ENCODE data around the gene SHROOM4.

Gene SHROOM4

GRCh38 chrX:50813843-50814661, at the start of gene SHROOM4:
SHROOM4 (minus strand) TSS chrX:50814194; CDS start chrX:50814018, 176 bp downstream.
- no peak within 1 kb of the TSS for H3K4me3 Mint-ChIP-seq
- no peak within 1 kb of the TSS for H3K27ac Mint-ChIP-seq
- peaks cover 49% of the 10 kb centered on the region for H3K27me3 Mint-ChIP-seq
- no peaks in the 10 kb centered on the region for H3K4me1 Mint-ChIP-seq
- CTCF ChIA-PET: no interaction called here
- no peak for DNase-seq
- no peaks in the 10 kb centered on the region for H3K36me3 Mint-ChIP-seq
- no peaks in the 10 kb centered on the region for H3K9me3 Mint-ChIP-seq

GRCh38 chrX:50863471-50863870, 49.5 kb upstream of the SHROOM4 start:
- CTCF ChIA-PET: no interaction called here
- H3K27ac Mint-ChIP-seq: no peak overlapping the region
- no peak overlapping the region for H3K4me3 Mint-ChIP-seq
- H3K27me3 Mint-ChIP-seq: no peaks in the 10 kb centered on the region
- no peaks in the 10 kb centered on the region for H3K36me3 Mint-ChIP-seq
- H3K4me1 Mint-ChIP-seq: no peaks in the 10 kb centered on the region
- H3K9me3 Mint-ChIP-seq: no peaks in the 10 kb centered on the region
- no peak for DNase-seq

GRCh38 chrX:50860518-50860917, 46.5 kb upstream of the SHROOM4 start:
- CTCF ChIA-PET: no interaction called here
- no peaks in the 10 kb centered on the region for H3K4me1 Mint-ChIP-seq
- H3K9me3 Mint-ChIP-seq: no peaks in the 10 kb centered on the region
- no peak for DNase-seq
- H3K27ac Mint-ChIP-seq: no peak overlapping the region
- H3K36me3 Mint-ChIP-seq: no peaks in the 10 kb centered on the region
- H3K4me3 Mint-ChIP-seq: no peak overlapping the region
- no peaks in the 10 kb centered on the region for H3K27me3 Mint-ChIP-seq

GRCh38 chrX:50858548-50858947, 44.6 kb upstream of the SHROOM4 start:
- no peak for DNase-seq
- CTCF ChIA-PET: no interaction called here
- Mint-ChIP-seq H3K9me3 (no peaks in the 10 kb centered on the region), H3K36me3 (no peaks in the 10 kb centered on the region), H3K4me1 (no peaks in the 10 kb centered on the region), H3K4me3 (no peak overlapping the region), H3K27me3 (no peaks in the 10 kb centered on the region), H3K27ac (no peak overlapping the region)

GRCh38 chrX:50853399-50853798, 39.4 kb upstream of the SHROOM4 start:
- Mint-ChIP-seq H3K27ac (no peak overlapping the region), H3K36me3 (no peaks in the 10 kb centered on the region), H3K4me3 (no peak overlapping the region), H3K9me3 (no peaks in the 10 kb centered on the region), H3K27me3 (no peaks in the 10 kb centered on the region), H3K4me1 (no peaks in the 10 kb centered on the region)
- CTCF ChIA-PET: no interaction called here
- DNase-seq: no peak

GRCh38 chrX:50852524-50852923, 38.5 kb upstream of the SHROOM4 start:
- Mint-ChIP-seq H3K27ac (no peak overlapping the region), H3K27me3 (no peaks in the 10 kb centered on the region), H3K36me3 (no peaks in the 10 kb centered on the region), H3K4me3 (no peak overlapping the region), H3K4me1 (no peaks in the 10 kb centered on the region), H3K9me3 (no peaks in the 10 kb centered on the region)
- no peak for DNase-seq
- CTCF ChIA-PET: no interaction called here

- Mint-ChIP-seq H3K9me3 (no peaks in the 10 kb centered on the region), H3K36me3 (no peaks in the 10 kb centered on the region), H3K27ac (no peak overlapping the region), H3K4me1 (no peaks in the 10 kb centered on the region), H3K27me3 (no peaks in the 10 kb centered on the region), H3K4me3 (no peak overlapping the region)
- no peak for DNase-seq
- CTCF ChIA-PET: no interaction called here
These were observed 28.2 kb upstream of the SHROOM4 start for GRCh38 chrX:50842221-50842620.

- no peak overlapping the region for H3K4me3 Mint-ChIP-seq
- DNase-seq: no peak
- CTCF ChIA-PET: no interaction called here
- no peaks in the 10 kb centered on the region for H3K4me1 Mint-ChIP-seq
- H3K9me3 Mint-ChIP-seq: no peaks in the 10 kb centered on the region
- no peaks in the 10 kb centered on the region for H3K27me3 Mint-ChIP-seq
- no peak overlapping the region for H3K27ac Mint-ChIP-seq
- no peaks in the 10 kb centered on the region for H3K36me3 Mint-ChIP-seq
These were observed 25.7 kb upstream of the SHROOM4 start for GRCh38 chrX:50839730-50840129.

- CTCF ChIA-PET: no interaction called here
- H3K9me3 Mint-ChIP-seq: no peaks in the 10 kb centered on the region
- no peaks in the 10 kb centered on the region for H3K4me1 Mint-ChIP-seq
- H3K4me3 Mint-ChIP-seq: no peak overlapping the region
- no peaks in the 10 kb centered on the region for H3K27me3 Mint-ChIP-seq
- no peaks in the 10 kb centered on the region for H3K36me3 Mint-ChIP-seq
- DNase-seq: no peak
- H3K27ac Mint-ChIP-seq: no peak overlapping the region
These were observed 25.0 kb upstream of the SHROOM4 start for GRCh38 chrX:50838820-50839600.

- H3K27me3 Mint-ChIP-seq: no peaks in the 10 kb centered on the region
- H3K36me3 Mint-ChIP-seq: no peaks in the 10 kb centered on the region
- CTCF ChIA-PET: no interaction called here
- no peak overlapping the region for H3K27ac Mint-ChIP-seq
- no peak for DNase-seq
- no peaks in the 10 kb centered on the region for H3K4me1 Mint-ChIP-seq
- H3K9me3 Mint-ChIP-seq: no peaks in the 10 kb centered on the region
- no peak overlapping the region for H3K4me3 Mint-ChIP-seq
These were observed 14.0 kb upstream of the SHROOM4 start for GRCh38 chrX:50827996-50828395.

GRCh38 chrX:50825825-50826224, 11.8 kb upstream of the SHROOM4 start:
- Mint-ChIP-seq H3K27ac (no peak overlapping the region), H3K27me3 (no peaks in the 10 kb centered on the region), H3K4me3 (no peak overlapping the region), H3K4me1 (no peaks in the 10 kb centered on the region), H3K36me3 (no peaks in the 10 kb centered on the region), H3K9me3 (no peaks in the 10 kb centered on the region)
- DNase-seq: no peak
- CTCF ChIA-PET: no interaction called here

GRCh38 chrX:50818986-50819385, 5.0 kb upstream of the SHROOM4 start:
- H3K27me3 Mint-ChIP-seq: peaks cover 15% of the 10 kb centered on the region
- no peak for DNase-seq
- H3K4me3 Mint-ChIP-seq: no peak overlapping the region
- H3K36me3 Mint-ChIP-seq: no peaks in the 10 kb centered on the region
- H3K9me3 Mint-ChIP-seq: no peaks in the 10 kb centered on the region
- H3K27ac Mint-ChIP-seq: no peak overlapping the region
- no peaks in the 10 kb centered on the region for H3K4me1 Mint-ChIP-seq
- CTCF ChIA-PET: no interaction called here

- Mint-ChIP-seq H3K36me3 (no peaks in the 10 kb centered on the region), H3K4me1 (no peaks in the 10 kb centered on the region), H3K4me3 (no peak overlapping the region), H3K27ac (no peak overlapping the region), H3K27me3 (peaks cover 49% of the 10 kb centered on the region), H3K9me3 (no peaks in the 10 kb centered on the region)
- CTCF ChIA-PET: no interaction called here
- no peak for DNase-seq
These were observed 1.1 kb upstream of the SHROOM4 start for GRCh38 chrX:50815120-50815519.

GRCh38 chrX:50814701-50815100, 707 bp upstream of the SHROOM4 start:
- H3K27ac Mint-ChIP-seq: no peak overlapping the region
- no peak overlapping the region for H3K4me3 Mint-ChIP-seq
- peaks cover 49% of the 10 kb centered on the region for H3K27me3 Mint-ChIP-seq
- CTCF ChIA-PET: no interaction called here
- no peaks in the 10 kb centered on the region for H3K4me1 Mint-ChIP-seq
- no peaks in the 10 kb centered on the region for H3K9me3 Mint-ChIP-seq
- no peak for DNase-seq
- H3K36me3 Mint-ChIP-seq: no peaks in the 10 kb centered on the region

Data from activated naive CD4-positive, alpha-beta T cell treated with anti-CD3 and anti-CD28 coated beads, Interleukin-2, amount 10 ng/mL, durations not matched to agents 7 days and 5 days (primary cell).